Ramos (cell line): Measurements from ENCODE around the gene UCP2.

Experiments used
- in situ Hi-C: fragments of 300-500 bp; cut with MboI; formaldehyde crosslinking; loops from one replicate; pipeline ENCODE4 v1.14.3; 2022; ENCODE audit warnings: low sequenced_read_pairs; ENCODE audit not compliant: unreplicated experiment

UCP2 gene, protein sequence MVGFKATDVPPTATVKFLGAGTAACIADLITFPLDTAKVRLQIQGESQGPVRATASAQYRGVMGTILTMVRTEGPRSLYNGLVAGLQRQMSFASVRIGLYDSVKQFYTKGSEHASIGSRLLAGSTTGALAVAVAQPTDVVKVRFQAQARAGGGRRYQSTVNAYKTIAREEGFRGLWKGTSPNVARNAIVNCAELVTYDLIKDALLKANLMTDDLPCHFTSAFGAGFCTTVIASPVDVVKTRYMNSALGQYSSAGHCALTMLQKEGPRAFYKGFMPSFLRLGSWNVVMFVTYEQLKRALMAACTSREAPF

DNA sequence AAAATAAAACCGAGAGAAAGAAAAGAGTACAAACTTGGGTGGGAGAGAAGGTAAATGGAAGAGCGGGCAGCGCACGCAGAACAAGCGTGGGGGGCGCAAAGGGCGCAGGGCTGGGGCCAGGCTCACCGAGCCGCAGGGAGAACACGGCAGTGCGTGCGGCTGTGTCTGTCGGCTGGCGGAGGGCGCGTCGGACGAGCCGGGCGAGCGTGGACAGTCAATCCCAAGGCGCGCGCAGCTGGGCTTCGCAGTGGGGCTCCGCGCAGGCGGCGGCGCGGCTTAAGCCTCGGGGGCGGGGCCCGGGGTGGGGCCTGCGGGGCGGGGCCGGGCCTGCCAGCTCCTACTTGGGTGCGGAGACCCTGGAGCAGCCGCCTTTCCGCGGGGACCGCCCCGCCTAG, at the start of gene UCP2:
UCP2 (minus strand) TSS at position 249 of the 395 bp plus-strand sequence. CDS start 4,465 bp downstream, outside the sequence.
- in situ Hi-C loops = no loop called here

- in situ Hi-C loops = no loop called here
Measured at GRCh38 chr11:74030723-74031676, 48.4 kb upstream of the UCP2 start.

- in situ Hi-C loops = no loop called here
Measured at GRCh38 chr11:74025467-74026166, 43.0 kb upstream of the UCP2 start.

DNA sequence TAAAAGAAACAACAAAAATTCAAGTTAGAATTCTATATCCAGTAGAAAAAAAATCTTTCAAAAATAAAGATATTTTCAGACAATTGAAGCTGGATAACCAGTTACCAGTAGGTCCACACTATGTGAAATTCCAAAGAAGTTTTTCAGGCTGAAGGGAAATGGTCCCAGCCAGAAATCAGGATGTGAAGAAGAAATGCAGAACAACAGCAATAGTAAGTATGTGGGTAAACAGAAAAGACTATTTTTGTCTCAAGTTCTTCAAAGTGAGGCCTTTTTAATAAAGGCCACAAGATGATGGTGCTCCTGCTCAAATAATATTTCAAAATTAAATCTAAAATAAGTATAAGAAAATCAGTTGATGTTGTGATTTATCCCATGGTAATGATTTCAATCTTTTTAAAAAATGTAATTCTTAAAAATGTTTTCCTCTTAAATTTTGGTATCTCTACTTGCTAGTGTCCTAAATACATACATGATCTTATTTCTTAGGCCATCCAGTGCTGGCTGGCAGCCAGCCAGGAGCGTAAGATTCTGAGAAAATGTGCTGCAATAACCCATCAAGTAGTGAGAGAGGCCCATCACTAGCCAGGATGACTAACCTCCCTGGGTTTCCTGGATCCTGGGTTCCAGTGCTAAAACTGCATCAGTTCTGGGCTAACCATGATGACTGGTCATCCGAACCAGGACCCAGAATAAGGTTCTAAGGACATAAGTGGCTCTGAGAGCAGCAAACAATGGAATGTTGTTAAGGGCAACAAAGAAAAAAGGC, 41.8 kb upstream of the UCP2 start:
- in situ Hi-C loops = no loop called here

GRCh38 chr11:74023276-74023675, 40.6 kb upstream of the UCP2 start:
- in situ Hi-C loops = no loop called here

DNA sequence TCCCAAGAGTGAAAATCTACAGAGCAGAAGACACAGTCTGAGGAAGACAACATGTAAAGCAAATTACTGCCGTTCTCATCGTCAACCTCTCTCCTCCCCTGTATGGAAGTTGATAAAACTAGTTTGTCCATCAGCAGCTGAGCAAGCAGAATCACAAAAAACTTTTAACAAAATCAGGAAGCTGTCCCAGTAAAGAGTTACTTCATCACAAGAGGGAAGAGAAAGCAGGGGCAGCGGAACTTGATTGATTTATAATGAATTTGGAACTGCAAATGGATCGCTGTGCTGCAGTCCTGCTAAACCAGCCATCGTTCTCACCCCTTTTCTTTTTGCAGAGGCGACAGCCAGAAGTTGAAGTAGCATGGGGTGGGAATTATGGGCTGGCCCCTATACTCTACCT, 39.9 kb upstream of the UCP2 start:
- in situ Hi-C loops = no loop called here

DNA sequence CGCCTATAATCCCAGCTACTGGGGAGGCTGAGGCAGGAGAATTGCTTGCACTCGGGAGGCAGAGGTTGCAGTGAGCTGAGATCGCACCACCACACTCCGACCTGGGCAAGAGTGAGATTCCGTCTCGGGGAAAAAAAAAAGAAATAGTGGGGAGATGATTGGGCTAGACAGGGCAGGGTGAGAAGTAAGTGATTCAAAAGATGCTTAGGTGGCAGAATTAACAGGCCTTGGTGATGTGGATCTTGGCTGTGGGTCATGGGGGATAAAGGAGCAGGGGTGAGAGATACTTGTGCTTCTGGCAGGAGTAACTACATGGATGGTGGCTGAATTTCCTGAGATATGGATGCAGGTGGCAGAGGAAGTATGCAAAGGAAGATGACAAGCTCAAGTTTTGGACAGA, 39.4 kb upstream of the UCP2 start:
- in situ Hi-C loops = no loop called here

DNA sequence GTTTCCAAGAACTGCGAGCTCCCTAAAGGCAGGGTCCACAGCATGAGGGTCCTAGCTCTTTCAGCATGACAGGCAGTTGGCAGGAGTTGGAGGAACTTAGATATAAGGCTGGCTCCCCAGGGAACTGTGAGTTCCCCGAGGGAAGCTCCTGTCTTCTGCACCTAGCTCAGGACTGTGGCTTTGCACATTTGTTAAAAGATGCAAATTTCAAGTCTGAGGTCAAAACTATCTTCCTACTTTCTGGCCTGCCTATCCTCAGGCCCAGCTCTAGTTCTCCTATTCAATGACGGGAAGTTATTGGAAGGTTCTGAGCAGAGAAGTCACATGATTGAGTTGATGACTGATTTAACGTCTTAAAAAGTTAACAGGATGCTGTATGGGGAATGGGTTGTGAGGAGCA, 37.9 kb upstream of the UCP2 start:
- in situ Hi-C loops = no loop called here

- in situ Hi-C loops = no loop called here
Measured at GRCh38 chr11:74019860-74020259, 37.2 kb upstream of the UCP2 start.

GRCh38 chr11:74019104-74019738, 36.6 kb upstream of the UCP2 start:
- in situ Hi-C loops = no loop called here

DNA sequence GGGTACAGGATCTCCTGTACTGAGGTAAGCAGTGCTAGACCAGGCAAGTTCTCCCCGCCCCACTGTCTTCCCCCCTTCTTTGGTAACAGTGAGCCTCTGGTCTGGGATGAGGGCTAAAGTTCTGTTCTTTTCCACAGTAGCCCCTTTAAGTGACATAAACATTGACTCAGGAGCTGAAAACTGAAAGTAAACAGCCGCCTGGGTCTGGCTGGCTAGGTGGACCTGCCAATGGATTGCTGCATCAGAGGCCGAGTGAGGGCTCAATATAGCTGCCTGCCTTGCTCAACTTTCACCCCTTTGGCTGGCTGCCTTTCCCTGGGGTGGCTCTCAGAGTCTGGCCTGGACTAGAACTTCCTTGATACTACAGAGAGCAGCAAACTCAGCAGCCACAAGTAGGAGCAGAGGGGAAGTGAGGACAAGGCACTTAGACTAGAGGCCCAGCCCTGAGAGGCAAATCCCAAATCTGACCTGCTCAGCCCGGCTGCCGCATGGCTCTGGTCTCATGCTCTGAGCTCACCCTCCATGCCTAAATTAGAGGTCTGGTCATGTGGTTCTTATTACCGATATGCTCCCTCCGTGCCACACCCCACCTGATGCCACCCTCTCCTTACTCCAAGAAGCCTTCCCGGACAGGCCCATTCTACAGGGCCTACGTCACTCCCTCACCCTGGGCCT, 35.8 kb upstream of the UCP2 start:
- in situ Hi-C loops = no loop called here

GRCh38 chr11:74017631-74018030, 35.0 kb upstream of the UCP2 start:
- in situ Hi-C loops = no loop called here

GRCh38 chr11:74015919-74016684, 33.5 kb upstream of the UCP2 start:
- in situ Hi-C loops = no loop called here

DNA sequence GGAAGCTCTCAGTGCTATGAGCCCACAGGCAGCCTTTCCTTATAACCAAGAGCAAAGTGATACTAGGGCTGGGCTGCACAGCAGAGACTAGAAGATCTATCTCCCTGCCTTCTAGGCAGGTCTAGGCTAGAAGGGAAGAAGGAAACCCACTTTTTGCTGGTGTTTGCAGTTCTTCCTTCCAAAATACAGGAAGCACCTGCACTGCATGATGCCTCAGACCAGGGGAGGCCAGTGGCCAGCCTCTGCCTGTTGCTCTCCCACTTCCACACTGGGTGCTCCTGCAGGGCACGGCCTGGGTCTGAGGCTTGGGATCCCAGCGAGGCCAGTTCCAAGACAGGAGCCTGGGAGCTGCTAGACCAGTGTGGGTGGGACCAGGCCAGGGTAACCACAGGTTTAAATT, 32.2 kb upstream of the UCP2 start:
- in situ Hi-C loops = no loop called here

DNA sequence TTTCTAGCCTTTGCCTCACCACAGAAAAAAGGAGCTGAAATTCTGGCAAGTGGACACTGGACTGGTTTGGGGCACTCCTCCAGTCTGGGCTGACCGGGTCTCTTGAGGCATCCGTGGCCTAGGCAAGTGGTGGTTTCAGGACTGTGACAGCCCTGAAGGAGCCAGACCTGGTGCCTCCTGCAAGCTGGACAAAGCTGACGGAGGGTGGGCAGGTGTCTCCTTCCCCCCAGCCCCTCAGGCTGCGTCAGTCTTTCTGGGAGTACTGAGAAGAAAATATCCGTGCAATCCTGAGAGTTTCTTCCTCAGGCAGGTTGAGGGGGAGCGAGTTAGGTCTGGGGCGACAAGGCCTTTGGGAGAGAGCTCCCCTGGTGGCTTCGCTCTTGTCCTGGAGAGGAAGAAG, 30.5 kb upstream of the UCP2 start:
- in situ Hi-C loops = no loop called here

DNA sequence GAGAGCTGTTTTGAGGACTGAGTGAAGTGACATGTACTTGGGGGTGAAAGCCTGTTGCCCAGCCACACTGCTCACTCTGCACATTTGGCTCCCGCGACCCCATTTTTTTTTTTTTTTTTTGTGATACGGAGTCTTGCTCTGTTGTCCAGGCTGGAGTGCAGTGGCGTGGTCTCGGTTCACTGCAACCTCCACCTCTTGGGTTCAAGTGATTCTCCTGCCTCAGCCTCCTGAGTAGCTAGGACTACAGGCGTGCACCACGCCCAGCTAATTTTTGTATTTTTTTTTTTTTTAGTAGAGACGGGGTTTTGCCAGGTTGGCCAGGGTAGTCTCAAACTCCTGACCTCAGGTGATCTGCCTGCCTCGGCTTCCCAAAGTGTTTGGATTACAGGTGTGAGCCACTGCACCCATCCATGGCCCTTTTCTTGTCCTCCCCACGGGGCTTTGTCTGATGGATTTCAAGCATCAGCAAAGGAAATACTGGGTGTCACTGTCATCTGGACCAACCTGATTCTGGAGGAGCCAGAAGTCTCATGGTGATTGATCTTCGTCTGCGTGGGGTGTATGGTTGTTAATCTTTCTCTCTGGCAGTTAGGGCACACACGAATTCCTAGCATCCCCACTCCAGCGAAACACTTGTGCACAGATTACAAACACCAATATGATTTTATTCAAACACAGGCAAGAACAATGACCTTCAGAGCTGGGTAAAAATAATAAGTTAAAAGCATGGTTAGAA, 29.6 kb upstream of the UCP2 start:
- in situ Hi-C loops = no loop called here

- in situ Hi-C loops = no loop called here
Measured at GRCh38 chr11:74011360-74012073, 28.9 kb upstream of the UCP2 start.
